Measurements from ENCODE around the gene PTK6.
"Not testable (repeated sequence)": the region's sequence is repeated elsewhere in the genome, so short reads cannot be mapped to it uniquely, and the experiment has no call there.

The PTK6 gene

GRCh38 chr20:63529180-63529860, 7.9 kb downstream of the PTK6 start:
- no peak for DNase-seq

GRCh38 chr20:63527184-63527583, 10.0 kb downstream of the PTK6 start:
- DNase-seq, result no peak

GRCh38 chr20:63525971-63526370, 11.2 kb downstream of the PTK6 start:
- no peak for DNase-seq

- no peak for DNase-seq
Observed at GRCh38 chr20:63525185-63525584, 12.0 kb downstream of the PTK6 start.

GRCh38 chr20:63522981-63523611, 14.1 kb downstream of the PTK6 start:
- no peak for DNase-seq

GRCh38 chr20:63522091-63522868, 14.9 kb downstream of the PTK6 start:
- DNase-seq, result no peak

GRCh38 chr20:63521602-63522001, 15.6 kb downstream of the PTK6 start:
- DNase-seq, result no peak

- DNase-seq, result no peak
Observed at GRCh38 chr20:63520934-63521601, 16.1 kb downstream of the PTK6 start.

GRCh38 chr20:63520504-63520933, 16.7 kb downstream of the PTK6 start, which contains the start of gene PPDPF:
Gene PPDPF, plus strand, starts transcription at chr20:63520765. Its CDS starts 544 bp downstream, at chr20:63521309.
- peak; percentile 85 for DNase-seq

GRCh38 chr20:63519668-63520503, 17.3 kb downstream of the PTK6 start:
- DNase-seq, result no peak

GRCh38 chr20:63518946-63519667, 18.1 kb downstream of the PTK6 start:
- DNase-seq, result no peak

GRCh38 chr20:63518351-63518861, 18.8 kb downstream of the PTK6 start:
- no peak for DNase-seq

- DNase-seq, result no peak
Observed at GRCh38 chr20:63517376-63518309, 19.5 kb downstream of the PTK6 start.

GRCh38 chr20:63514520-63514919, 22.7 kb downstream of the PTK6 start:
- not testable (repeated sequence) for DNase-seq

GRCh38 chr20:63513207-63513606, 24.0 kb downstream of the PTK6 start:
- no peak for DNase-seq

GRCh38 chr20:63509088-63509564, 28.1 kb downstream of the PTK6 start:
- DNase-seq, result no peak

- peak; percentile 45 for DNase-seq
Observed at GRCh38 chr20:63508072-63508768, 29.0 kb downstream of the PTK6 start.

- DNase-seq, result no peak
Observed at GRCh38 chr20:63507083-63507743, 30.0 kb downstream of the PTK6 start.

GRCh38 chr20:63505723-63506122, 31.5 kb downstream of the PTK6 start:
- DNase-seq, result no peak
